Erythroblast (primary cell): ENCODE measurements around the gene RPL19.

Source experiments
- GATA1 ChIP-seq: IDR thresholded peaks from 2 replicates; pipeline ENCODE4 v1.6.1; 2011; ENCODE audit warnings: low read depth, mild to moderate bottlenecking, control low read depth, low read length, moderate library complexity
- POLR2A ChIP-seq: IDR thresholded peaks from 2 replicates; pipeline ENCODE4 v1.6.1; 2011; ENCODE audit warnings: mild to moderate bottlenecking, low read length

DNA sequence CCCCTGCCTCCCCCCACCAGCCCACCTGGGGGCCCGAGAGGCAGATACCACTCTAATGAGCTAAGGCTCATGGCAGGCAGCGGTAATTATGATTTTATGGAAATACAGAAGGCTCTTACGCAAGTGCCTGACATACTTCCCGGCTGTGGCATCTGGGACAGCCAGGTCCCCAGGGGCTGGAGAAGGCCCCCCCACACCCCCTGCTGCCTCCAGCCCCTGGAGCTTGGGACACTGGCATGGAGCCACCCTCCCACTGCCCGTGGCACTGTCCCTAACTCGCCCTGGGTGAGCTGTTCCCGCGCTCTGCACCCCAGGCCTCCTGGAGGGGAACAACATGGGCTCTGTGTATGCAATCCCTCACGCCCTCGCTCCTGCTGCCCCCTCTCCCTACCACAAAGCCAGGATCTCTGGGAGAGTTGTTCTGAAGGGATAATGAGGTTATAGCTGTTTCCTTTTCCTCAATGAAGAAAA, 31.0 kb downstream of the RPL19 start:
- TF ChIP-seq POLR2A (no peak), GATA1 (no peak)
